GM23338 (cell line): ENCODE measurements around the gene ASB12. TPM values are rescaled to one million over a fixed set of nuclear protein-coding genes. Genes with fewer than 3 reads are reported as not detected.

Source experiments
- ATAC-seq: fragments of 200-7000 bp; cut with Tn5 transposase; 3 replicates; pipeline ENCODE4 v1.9.1; 2020
- DNase-seq: peaks from one replicate; pipeline ENCODE4 v3.0.0-alpha.2; 2015; ENCODE audit warnings: low spot score
- H2AFZ ChIP-seq: fragments of 200-600 bp; sonication (generic); 2 replicates; pipeline ENCODE4 v1.8.0; 2016; ENCODE audit warnings: antibody characterized with exemption, mild to moderate bottlenecking, moderate library complexity
- H3F3A ChIP-seq: fragments of 200-600 bp; sonication (generic); replicated peaks from 2 replicates; pipeline ENCODE4 v1.8.0; 2017; ENCODE audit warnings: antibody characterized with exemption, mixed run types, low read depth
- H3K27ac ChIP-seq: fragments of 200-600 bp; sonication (generic); 2 replicates; pipeline ENCODE4 v1.6.1; 2016; ENCODE audit warnings: low read depth
- H3K27me3 ChIP-seq: fragments of 200-600 bp; sonication (generic); 2 replicates; pipeline ENCODE4 v1.8.0; 2016; ENCODE audit warnings: mild to moderate bottlenecking, mixed run types, moderate library complexity; ENCODE audit not compliant: insufficient read depth
- H3K36me3 ChIP-seq: fragments of 200-600 bp; sonication (generic); 2 replicates; pipeline ENCODE4 v1.8.0; 2016; ENCODE audit warnings: mild to moderate bottlenecking; ENCODE audit not compliant: insufficient read depth
- H3K4me1 ChIP-seq: fragments of 200-600 bp; sonication (generic); 2 replicates; pipeline ENCODE4 v1.8.0; 2016; ENCODE audit warnings: mild to moderate bottlenecking, moderate library complexity; ENCODE audit not compliant: insufficient read depth
- H3K4me2 ChIP-seq: fragments of 200-600 bp; sonication (generic); 2 replicates; pipeline ENCODE4 v1.7.1; 2017; ENCODE audit warnings: mixed run types
- H3K4me3 ChIP-seq: fragments of 200-600 bp; sonication (generic); 2 replicates; pipeline ENCODE4 v1.6.1; 2016; ENCODE audit warnings: mixed run types
- H3K79me2 ChIP-seq: fragments of 200-600 bp; sonication (generic); replicated peaks from 2 replicates; pipeline ENCODE4 v1.8.0; 2017; ENCODE audit warnings: mild to moderate bottlenecking; ENCODE audit not compliant: insufficient read depth
- H3K9me2 ChIP-seq: fragments of 200-600 bp; sonication (generic); 2 replicates; pipeline ENCODE4 v1.8.0; 2017; ENCODE audit not compliant: insufficient read depth
- H4K20me1 ChIP-seq: fragments of 200-600 bp; sonication (generic); replicated peaks from 2 replicates; pipeline ENCODE4 v1.8.0; 2017; ENCODE audit warnings: mild to moderate bottlenecking; ENCODE audit not compliant: insufficient read depth
- H3K27ac Mint-ChIP-seq: 2 replicates; pipeline ENCODE4 v1.8.0; 2020; ENCODE audit warnings: inconsistent platforms, mild to moderate bottlenecking, moderate library complexity, mixed read lengths
- H3K27me3 Mint-ChIP-seq: 3 replicates; pipeline ENCODE4 v1.8.0; 2022; ENCODE audit warnings: low read depth, mild to moderate bottlenecking, moderate library complexity, mixed read lengths, inconsistent platforms; ENCODE audit not compliant: insufficient read depth, poor library complexity
- H3K36me3 Mint-ChIP-seq: 3 replicates; pipeline ENCODE4 v1.8.0; 2021; ENCODE audit warnings: low read depth, mild to moderate bottlenecking, inconsistent platforms, moderate library complexity, mixed read lengths
- H3K4me1 Mint-ChIP-seq: 3 replicates; pipeline ENCODE4 v1.8.0; 2020; ENCODE audit warnings: mild to moderate bottlenecking, inconsistent platforms, mixed read lengths
- H3K4me3 Mint-ChIP-seq: 3 replicates; pipeline ENCODE4 v1.8.0; 2021; ENCODE audit warnings: moderate library complexity, mild to moderate bottlenecking, inconsistent platforms, mixed read lengths
- H3K9me3 Mint-ChIP-seq: 3 replicates; pipeline ENCODE4 v1.8.0; 2020; ENCODE audit warnings: moderate library complexity, mild to moderate bottlenecking, inconsistent platforms, mixed read lengths
- CREB1 ChIP-seq: fragments of 250-450 bp; sonication (Bioruptor Pico); IDR thresholded peaks from 2 replicates; pipeline ENCODE4 v1.5.0; 2020; ENCODE audit warnings: low read depth, mild to moderate bottlenecking, moderate library complexity
- CTCF ChIP-seq, 2 experiments: fragments of 200-600 bp in 1 of 2; sonication (generic) in 1 of 2; conservative IDR thresholded peaks; 2 replicates each; pipeline versions ENCODE4 v1.5.1 to v1.6.1; 2016 to 2017; ENCODE audit warnings: antibody characterized with exemption in 2 of 2, low read depth in 2 of 2, mild to moderate bottlenecking in 2 of 2, moderate library complexity in 1 of 2
- EZH2 ChIP-seq: fragments of 200-600 bp; sonication (generic); IDR thresholded peaks from one replicate; pipeline ENCODE4 v1.8.0; 2017; ENCODE audit warnings: antibody characterized with exemption, mild to moderate bottlenecking, low read depth; ENCODE audit not compliant: unreplicated experiment
- EZH2phosphoT487 ChIP-seq: fragments of 200-600 bp; sonication (generic); IDR thresholded peaks from one replicate; pipeline ENCODE4 v1.8.1; 2018; ENCODE audit warnings: antibody characterized with exemption; ENCODE audit not compliant: unreplicated experiment
- NANOG ChIP-seq: IDR thresholded peaks from 2 replicates; pipeline ENCODE4 v1.6.1; 2016; ENCODE audit warnings: antibody characterized with exemption, borderline replicate concordance
- POLR2AphosphoS5 ChIP-seq: IDR thresholded peaks from 2 replicates; pipeline ENCODE4 v1.6.1; 2016; ENCODE audit warnings: antibody characterized with exemption, low read depth
- STAT1 ChIP-seq: IDR thresholded peaks from one replicate; pipeline ENCODE4 v1.6.1; 2016; ENCODE audit warnings: antibody characterized with exemption; ENCODE audit not compliant: unreplicated experiment
- ZNF462 ChIP-seq: fragments of 250-450 bp; sonication (Bioruptor Pico); IDR thresholded peaks from 2 replicates; pipeline ENCODE4 v1.5.0; 2020; ENCODE audit warnings: mild to moderate bottlenecking, moderate library complexity
- polyA plus RNA-seq: library from polyadenylated mRNA; unstranded; fragments of >200 nt; fragmentation: Nextera tagmentation; extraction: Ambion mirVana; gene quantifications from 2 replicates; pipeline ENCODE4 v1.2.1, GENCODE V29; 2016
- total RNA-seq: library from RNA; depleted of rRNA; stranded (reverse); fragments of >200 nt; shearing (Covaris generic); gene quantifications from 2 replicates; pipeline ENCODE4 v1.2.3, GENCODE V29; 2014

The ASB12 gene
- total and polyA plus RNA-seq, 2 experiments from 2014 or later = 1.1 to 1.2 TPM

DNA sequence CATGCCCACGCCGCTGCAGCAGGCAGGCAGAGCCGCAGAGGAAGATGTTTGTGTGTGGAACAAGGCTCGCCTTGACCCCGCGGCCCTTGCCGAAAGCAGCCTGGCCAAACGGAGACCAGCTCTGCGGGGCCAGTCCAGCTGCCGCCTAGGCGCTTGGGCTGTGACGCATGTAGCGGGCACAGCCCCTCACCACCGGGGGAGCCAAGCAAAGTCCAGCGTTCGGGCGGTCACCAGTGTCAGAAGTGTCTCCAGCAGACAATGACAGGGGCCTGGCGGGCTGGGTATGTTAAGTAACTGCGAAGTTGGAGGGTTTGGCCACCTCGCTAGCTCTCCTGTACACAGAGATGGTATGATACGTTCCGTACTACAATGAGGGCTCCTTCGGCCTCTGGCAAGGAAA is 26.2 kb downstream of the ASB12 start:
- Histone ChIP-seq H3K9me2 (no peaks in the 10 kb centered on the region), H3F3A (no peaks in the 10 kb centered on the region), H3K79me2 (0 out of 2 replicates have a peak, but pooled peaks cover 6% of the 10 kb centered on the region), H3K27ac (no peak overlapping the region), H3K27me3 (peaks cover 17% of the 10 kb centered on the region), H3K4me2 (peak overlapping the region; percentile 78), H3K36me3 (no peaks in the 10 kb centered on the region), H3K4me3 (peak overlapping the region; percentile 64), H2AFZ (no peak overlapping the region), H3K4me1 (no peaks in the 10 kb centered on the region; the same call in 1 of the 2 replicates), H4K20me1 (peaks cover 3% of the 10 kb centered on the region)
- Mint-ChIP-seq H3K4me3 (peak overlapping the region; percentile 80), H3K4me1 (peaks cover 23% of the 10 kb centered on the region), H3K27ac (no peak overlapping the region), H3K36me3 (no peaks in the 10 kb centered on the region; the same call in 2 of the 3 replicates), H3K27me3 (peaks cover 2% of the 10 kb centered on the region), H3K9me3 (no peaks in the 10 kb centered on the region)
- peak; percentile 11 for DNase-seq
- TF ChIP-seq STAT1 (no peak), CREB1 (CRISPR knock-in tag) (no peak), POLR2AphosphoS5 (no peak), NANOG (no peak), ZNF462 (CRISPR knock-in tag) (no peak), EZH2phosphoT487 (no peak), EZH2 (no peak), CTCF (conservative IDR thresholded peaks at IDR 0.05; ENCODE audit: low read depth in 2 of 2) (no peak)
- ATAC-seq = no peak
